Stimulated activated CD4-positive, alpha-beta T cell treated with anti-CD3 and anti-CD28 coated beads, Interleukin-15, amount 100 ng/mL, for 24 hours (primary cell): Measurements from ENCODE around the gene RASGRF2.

Source experiments
- DNase-seq: peaks from one replicate; pipeline ENCODE4 v3.0.0-alpha.2; 2020

Gene RASGRF2

DNA sequence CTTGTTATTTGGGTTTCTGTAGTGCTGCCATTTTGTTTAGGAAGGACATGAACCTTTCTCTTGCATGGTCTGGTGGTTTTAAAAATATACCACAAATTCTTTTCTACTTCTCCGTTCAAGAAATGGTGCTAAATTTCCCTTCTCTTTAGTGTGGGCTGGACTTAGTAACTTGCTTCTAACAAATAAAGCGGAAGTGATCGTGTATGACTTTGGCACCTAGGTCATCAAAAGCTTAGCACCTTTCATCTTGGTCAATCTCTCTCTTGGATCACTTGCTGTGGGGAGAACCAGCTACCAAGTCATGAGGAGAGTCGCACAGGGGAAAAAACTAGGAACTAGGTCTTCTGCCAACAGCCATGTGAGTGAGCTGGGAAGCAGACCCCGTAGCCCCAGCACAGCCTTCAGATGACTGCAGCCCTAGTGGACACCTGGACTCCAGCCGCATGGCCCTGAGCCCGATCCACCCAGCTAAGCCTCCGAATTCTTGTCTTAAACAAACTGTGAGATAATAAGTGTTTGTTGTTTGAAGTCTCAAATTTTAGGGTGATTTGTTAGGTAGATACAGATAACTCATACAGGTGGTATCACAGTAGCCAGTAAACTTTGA is 185.3 kb downstream of the RASGRF2 start:
- no peak for DNase-seq

DNA sequence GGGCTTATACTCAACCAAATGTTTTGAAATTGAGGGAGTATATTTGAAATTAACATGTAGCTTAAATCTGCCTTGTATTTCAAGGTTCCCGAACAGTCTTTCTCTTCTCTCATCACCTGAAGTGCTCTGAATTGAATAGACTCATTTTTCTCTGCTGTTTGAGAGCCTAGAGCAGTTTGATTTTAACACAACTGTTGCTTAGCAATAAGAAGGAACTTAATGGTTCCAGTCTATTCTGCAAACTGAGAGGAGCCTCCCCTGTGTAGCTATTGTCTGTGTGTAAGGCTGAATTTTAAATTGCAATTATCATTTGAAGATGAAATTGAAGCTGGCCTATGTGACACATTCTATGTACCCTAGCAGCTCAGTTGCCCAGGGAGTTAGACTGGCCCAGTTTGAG is 185.9 kb downstream of the RASGRF2 start:
- DNase-seq: no peak

DNA sequence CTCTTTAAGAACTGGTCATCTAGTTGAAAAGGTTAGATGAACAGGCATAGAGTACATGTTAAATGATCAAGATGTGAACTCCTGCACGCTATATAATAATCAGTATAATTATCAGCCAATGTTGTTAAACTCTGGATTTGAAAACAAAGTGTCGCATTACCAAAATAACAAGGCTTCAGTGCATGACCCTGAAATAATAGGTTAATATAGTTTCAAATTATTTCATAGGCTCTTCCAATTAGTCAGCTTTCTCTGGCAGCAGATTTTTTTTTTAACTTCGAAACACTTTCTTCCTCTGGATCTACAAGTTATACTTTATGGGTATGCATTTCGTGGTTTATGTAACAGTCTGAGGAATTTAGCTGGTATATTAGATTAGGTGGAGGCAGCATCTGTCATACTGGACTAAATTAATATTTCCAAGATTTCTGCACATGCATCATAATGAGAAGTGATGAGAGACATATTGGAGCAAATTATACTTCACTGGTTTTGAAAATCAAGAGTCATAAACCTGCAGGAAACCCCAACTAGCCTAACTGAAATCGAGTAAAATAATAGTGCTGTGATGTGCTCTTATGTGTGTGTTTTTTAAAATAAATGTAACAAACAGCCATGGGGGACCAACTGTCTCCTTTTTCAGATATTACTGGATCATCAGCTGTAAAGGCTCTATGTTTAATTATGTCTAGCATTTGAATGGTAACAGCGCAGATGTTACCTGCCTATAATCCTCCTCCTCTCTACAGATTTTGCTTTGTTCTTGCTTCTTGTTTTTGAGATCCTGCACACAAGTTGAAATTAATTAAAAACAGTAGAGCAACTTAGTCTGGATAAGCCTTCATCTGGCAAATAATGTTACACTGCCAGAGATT is 187.1 kb downstream of the RASGRF2 start:
- no peak for DNase-seq

DNA sequence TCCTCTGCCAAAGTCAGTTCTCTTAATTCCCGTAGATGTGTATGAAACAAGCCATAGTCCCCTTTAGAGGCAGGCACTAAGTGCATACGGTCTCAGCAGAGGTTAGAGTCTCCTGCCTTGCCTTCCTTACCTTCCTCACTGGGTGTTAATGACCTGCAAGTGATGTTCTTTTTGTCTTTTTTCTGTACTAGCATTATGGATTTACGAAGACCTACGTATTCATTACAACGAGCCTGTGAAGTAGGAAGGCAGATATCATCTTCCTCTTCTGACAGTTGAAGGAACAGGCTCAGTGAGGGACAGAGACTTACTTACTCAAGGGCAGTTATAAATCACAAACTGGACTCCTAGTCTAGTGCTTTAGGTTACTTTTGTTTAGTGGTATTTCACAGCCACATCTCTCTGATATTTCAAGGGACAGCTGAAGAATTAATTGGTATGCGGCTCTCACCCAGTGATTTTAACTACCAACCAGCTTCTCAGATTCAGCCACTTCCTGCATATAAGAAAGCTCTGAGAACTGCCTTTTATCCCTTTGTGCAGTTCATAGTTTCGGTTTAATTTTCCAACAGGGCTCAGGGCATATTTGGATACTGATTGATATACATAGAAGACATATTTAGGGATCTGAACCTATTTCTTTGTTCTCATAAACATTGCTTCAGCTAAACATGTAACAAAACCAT is 187.9 kb downstream of the RASGRF2 start:
- DNase-seq: no peak

DNA sequence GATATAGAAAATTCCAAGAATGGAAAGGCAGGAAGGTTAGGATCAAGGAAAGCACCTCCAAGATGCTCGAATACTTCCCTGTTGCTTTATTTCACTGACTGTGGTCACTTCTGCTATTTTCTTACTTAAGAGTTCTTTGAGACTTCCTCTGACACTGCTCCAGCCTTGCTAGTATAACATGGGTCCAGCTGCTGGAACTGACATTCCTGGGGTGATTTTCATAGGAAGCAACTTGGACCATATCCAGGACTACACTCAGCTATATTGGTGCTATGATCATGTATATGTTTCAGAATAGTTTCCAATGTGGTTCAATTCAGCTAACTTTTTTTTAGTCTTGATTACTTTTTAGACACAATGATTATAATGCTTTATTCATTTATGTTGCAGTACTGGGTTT is 191.4 kb downstream of the RASGRF2 start:
- DNase-seq: no peak

DNA sequence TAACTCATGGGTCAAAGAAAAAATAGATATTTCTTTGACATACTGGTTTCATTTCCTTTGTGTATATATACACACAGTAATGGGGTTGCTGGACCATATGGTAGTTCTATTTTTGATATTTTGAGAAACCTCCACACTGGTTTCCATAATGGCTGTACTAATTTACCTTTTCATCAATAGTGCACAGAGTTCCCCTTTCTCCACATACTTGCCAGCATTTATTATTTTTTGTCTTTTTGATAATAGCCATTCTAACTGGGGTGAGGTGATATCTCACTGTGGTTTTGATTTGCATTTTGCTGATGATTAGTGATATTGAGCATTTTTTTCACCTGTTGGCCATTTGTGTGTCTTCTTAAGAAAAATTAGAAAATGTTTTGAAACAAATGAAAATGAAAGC is 194.6 kb downstream of the RASGRF2 start:
- no peak for DNase-seq

DNA sequence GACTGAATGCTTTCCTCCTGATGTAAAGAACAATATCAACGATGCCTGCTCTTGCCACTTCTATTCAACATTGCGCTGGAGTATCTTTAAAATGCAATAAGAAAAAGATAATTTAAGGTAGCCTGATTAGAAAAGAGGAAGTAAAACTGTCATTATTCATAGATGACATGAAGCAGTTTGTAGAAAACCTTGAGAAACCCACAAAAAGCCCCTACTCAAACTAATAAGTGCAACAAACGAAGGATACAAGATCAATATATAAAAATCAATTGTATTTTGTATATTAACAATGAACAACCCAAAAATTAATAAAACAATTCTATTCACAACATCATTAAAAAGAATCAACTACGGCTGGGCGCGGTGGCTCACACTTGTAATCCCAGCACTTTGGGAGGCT is 196.6 kb downstream of the RASGRF2 start:
- no peak for DNase-seq

DNA sequence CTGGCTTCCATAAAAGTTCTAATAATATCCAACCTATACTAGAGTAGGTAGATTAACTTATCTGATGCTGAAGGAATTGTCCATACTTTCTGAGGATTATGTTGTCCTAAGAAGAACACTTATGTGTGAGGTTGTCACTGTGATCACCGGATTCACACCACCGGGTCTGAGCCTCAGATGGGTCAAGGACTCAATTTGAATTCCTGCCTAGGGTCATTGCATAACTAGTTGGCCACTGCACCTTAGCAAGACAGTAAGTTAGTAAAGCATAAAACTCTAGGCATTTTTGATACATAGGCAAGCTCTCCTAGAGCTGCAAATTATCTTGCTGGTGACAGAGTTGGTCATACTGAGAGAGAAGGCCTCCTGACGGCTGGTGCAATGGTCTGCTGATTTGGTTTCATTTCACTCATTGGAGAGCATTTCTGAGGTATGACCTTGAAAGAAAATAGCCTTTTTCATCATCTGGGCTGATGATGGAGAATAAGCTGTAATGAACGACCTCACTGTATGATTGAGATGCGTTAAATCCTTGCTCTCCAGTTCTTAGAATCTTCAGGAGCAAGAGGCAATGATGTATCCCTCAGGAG is 200.9 kb downstream of the RASGRF2 start:
- no peak for DNase-seq

DNA sequence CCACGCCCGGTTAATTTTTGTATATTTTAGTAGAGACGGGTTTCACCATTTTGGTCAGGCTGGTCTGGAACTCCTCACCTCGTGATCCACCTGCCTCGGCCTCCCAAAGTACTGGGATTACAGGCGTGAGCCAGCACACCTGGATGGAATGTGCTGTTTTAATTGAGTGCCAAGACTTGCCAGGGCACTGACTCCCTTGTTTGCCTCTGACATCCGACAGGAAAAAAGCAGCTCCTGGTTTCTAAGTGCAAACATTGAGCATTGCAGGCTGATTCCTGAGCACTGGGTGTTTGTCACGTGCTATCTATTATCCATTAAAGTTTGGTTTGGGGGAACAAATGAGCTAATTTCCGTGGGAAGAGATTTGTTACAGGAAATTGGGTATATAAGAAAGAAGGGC is 202.3 kb downstream of the RASGRF2 start:
- DNase-seq: no peak

DNA sequence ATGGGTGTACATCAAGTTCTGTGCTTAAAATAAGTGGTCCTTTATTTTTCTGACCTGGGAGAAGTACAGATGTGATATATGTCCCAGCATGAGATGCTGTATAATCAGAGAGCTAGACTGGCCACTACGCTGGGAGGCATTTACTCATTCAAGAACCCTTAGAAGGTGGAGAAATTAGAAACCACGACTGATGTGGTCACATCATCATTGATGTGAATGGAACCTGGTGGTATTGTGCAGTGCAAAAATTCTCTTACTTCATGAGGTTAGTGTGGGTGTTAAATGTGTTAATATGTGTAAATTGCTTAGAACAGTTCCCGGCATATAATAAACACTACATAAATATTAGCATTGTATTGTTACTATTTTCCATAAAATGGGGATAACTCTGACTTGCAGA is 203.5 kb downstream of the RASGRF2 start:
- DNase-seq: peak; percentile 18

DNA sequence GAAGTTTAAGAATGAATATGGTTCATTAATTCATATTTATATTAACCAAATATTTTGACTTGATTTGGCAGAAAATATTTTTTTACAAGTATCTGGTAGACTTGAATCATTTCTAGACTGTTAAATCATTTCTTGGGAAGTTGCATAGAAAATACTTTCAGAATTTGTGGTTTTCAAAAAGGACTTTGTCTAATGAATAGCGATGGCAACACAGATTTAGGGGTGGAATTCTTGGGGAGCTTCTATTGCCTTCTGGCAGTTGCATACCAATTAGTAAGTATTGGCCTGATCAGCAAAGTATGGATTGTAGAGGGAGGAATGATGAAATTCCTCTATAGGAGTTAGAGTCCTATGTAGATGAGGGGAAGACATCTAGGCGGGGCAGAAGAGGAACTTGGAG is 204.3 kb downstream of the RASGRF2 start:
- no peak for DNase-seq

DNA sequence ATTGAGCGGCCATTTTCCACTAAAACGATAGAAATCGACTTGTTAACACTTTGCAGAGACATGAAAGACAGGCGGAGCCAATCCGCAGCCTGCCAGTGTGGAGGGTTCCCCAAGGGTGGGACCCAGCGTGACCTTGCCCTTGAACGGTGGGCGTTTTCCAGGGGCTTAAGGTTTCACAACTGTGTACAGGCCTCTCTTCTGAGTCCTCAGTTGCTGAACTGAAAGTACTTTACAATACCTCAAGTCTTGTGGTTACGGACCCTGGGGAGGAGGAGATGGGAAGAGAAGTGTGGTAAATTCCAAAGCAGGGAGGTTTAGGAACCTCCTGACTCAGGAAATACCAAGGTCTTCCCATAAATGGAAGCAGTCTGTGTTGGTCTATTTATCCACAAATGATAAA is 204.8 kb downstream of the RASGRF2 start:
- DNase-seq: no peak

DNA sequence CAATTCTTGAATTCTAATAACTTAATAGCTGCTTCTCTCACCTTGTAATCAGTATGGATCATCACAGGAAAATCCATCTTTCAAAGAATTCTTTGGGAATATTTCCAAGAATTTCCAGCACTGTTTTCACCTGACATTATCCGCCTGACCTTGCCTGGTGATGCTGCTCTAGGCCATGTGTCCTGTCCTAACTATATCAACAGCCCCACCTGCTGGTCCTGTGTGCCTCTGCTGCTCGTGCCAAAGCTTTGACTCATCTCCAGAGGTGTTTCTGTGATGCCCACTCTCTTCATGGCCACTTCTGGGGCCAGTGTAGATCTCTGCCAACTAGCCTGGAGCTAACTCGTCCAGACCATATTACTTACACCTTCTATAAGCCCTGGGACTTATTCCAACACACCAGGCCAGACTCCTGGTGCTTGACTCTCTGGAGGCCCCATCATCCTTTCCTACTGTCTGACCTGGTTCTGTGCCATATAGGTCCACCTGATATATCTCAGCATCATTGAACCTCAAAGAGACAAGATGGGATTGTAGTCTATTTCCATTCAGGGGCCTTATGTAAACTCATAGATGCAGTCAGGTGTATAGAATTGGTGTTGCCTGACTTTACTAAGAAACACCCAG is 205.4 kb downstream of the RASGRF2 start:
- DNase-seq: peak; percentile 81

DNA sequence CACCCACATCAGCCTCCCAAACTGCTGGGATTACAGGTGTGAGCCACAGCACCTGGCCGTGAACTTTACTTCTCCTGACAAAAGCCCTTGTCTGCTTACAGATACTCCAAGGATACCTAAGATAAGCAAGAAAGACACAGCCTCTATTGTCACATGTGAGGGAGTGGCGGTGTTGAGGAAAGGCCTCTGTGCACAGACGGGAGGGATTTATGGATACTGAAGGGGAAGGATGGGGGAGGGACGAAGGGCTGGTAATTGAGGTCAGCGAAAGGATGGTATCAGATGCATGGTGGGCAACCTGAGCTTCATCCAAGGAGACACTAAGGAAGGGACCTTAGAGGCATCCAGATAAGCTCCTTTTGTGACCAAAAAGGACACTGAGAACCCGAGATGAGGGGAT is 206.3 kb downstream of the RASGRF2 start:
- DNase-seq: no peak

DNA sequence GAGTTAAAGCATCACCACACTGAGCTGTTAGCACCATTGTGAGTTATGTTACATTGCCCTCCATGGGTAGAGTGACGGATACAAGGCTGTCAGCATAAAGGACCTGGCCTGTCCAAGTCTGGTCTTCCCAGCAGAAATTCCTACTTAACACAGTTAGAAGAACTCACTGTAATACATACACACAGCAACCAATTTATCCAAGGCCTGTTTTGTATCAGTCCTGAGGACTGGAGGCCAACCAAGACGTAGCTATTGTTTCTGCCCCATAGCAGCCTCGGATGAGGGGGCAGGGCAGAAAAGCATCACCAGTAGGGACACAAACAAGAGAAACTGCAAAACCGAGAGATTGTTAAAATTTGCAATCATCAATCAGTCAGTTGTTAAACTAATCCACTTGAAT is 206.9 kb downstream of the RASGRF2 start:
- DNase-seq: no peak

DNA sequence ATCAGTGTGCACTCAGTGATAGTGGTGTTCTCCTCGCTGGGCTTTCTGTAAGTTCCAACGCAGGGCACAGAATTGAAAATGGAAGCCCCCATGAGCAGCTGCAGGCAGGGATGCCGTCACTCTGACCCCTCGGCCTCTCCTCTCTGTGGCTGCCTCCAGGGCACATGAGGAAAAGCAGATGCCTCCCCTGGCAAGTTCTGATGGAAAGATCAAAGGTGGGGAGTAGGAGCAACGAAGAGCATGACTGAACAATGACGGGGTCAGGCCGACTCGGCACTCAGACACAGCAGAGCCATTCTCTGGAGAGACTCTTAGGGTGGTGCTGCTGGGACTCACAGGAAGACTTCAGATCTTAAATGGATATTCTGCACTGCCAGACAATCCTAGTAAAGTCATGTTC is 207.4 kb downstream of the RASGRF2 start:
- no peak for DNase-seq

DNA sequence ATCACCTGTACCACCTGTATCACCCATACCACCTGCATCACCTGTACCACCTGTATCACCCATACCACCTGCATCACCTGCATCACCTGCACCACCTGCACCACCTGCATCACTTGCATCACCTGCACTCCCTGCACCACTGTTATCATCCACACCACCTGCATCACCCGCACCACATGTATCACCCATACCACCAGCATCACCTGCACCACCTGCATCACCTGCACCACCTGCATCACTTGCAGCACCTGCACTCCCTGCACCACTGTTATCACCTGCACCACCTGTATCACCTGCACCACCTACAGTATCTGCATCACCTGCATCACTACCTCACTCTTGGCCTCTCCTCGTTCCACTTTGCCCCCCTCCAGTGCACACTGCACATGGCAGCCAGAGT is 209.8 kb downstream of the RASGRF2 start:
- no peak for DNase-seq

DNA sequence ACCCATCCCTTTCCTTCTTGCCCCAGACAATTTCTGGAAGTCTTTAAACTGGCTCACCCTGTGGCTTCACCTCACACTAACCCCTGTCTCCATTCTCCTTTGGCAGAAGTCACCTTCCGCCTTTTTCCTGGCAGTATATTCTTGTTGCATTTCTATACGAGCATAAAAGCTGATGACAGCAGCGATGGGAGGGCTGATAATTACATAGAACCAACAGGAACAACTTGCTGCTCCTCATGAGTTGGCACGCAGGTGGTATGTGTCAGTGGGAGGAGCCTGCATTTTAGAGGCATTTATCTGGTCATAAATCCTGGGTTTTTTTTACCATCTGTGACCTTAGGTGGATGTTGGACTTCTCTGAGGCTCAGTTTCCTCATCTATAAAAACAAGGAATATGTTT is 211.6 kb downstream of the RASGRF2 start:
- no peak for DNase-seq

DNA sequence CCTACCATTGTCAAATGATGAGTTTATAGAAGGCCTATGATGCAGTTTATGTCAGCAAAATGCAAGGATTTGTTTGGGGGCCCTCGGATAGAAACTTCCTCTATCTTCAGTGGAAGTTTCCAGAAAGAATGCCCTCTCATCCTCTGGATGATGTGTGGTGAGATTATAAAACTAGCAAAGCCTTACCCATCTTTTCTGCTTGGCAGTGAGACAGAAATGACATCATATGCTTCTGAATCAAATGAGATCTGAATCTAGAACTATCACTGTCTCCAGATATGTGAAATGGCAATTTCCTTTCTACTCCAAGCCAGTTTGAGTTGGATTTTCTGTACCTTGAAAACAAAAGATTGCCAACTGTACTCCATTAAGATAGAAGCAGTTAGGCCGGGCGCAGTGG is 212.5 kb downstream of the RASGRF2 start:
- no peak for DNase-seq

DNA sequence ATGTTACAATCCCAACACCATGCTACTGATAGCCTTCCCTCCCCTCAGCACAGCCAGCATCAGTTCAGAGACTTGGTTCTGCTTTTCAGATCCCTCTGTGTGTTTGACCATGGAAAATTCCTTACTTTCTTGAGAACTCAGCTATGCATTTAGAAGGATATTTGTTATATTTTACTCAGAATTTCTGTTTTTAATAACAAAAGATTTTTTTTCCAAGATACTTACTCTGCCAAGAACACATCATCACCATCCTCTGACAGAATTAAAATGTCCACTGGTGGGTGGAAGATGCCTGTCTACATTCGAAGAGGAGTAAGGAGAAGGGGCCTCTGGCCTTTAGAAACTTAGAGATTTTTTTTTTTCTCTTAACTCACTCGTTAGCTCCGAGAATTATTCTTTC is 216.9 kb downstream of the RASGRF2 start:
- DNase-seq: no peak

DNA sequence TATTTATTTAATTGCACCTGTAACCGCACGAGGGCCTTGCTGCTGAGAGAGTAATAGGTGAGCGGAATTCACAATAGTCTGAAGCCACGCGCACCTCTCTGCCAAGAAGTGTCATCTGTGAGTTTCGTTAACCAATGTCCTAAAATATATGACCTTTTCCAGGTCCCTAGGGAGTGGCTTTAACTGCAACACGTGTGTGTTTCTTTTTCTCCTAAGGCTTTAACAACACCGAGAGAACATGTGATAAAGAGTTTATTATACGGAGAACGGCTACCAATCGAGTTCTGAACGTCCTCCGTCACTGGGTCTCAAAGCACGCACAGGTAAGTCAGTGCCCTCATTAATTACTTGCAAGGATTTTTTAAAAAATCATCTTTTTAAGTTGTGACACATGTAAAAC is 219.8 kb downstream of the RASGRF2 start:
- no peak for DNase-seq

DNA sequence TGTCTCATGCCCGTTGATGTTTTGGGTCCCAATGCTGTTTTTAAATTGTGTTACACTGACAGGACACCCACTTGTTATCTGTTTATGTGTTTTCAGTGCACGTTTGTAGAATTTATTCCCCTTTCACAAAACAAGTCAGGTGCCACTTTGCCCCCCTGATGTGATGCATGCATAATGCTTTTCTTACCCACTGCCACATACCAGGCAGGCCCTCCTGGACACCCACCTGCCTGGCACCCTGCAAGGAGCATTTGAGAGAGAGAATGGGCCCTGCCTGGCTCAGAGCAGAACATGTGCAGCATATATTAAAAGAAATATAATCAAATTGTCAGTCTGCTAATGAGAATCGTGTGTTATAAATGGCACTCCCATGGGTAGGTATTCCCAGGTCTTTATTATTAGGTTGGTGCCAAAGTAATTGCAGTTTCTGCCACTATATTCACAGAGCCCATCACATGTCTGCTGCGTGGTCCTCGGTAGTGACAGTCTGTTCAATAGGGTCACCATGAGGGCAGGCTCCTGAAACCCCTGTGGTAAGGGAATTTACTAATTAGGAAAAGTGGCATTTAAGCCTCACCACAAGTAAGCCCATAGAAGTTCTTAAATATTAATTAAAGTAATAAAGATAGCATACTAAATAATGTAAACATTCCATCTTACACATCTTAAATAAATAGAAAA is 220.8 kb downstream of the RASGRF2 start:
- no peak for DNase-seq
